Upper lobe of left lung (tissue), 6 donors: Measurements from ENCODE around the gene KCNJ4. TPM values are rescaled to one million over a fixed set of nuclear protein-coding genes. Genes with fewer than 3 reads are reported as not detected.
"Not testable (repeated sequence)": the region's sequence is repeated elsewhere in the genome, so short reads cannot be mapped to it uniquely, and the experiment has no call there.

ENCODE experiments used
- ATAC-seq, 2 donors: fragments of 200-7000 bp; cut with Tn5 transposase; one replicate each; pipeline ENCODE4 v1.9.1; 2022; ENCODE audit warnings: mild to moderate bottlenecking in 2 of 2, moderate library complexity in 2 of 2; ENCODE audit not compliant: low FRiP score in 2 of 2
- DNase-seq, 2 donors: peaks; one replicate each; pipeline ENCODE4 v3.0.0-alpha.2; 2019 to 2020
- H3K27ac ChIP-seq, 4 donors: fragments of 200-600 bp; sonication (generic); one replicate each; pipeline ENCODE4 v1.5.1; 2016 to 2019
- H3K27me3 ChIP-seq, 4 donors: fragments of 200-600 bp; sonication (generic); one replicate each; pipeline ENCODE4 v1.5.1; 2017 to 2019
- H3K36me3 ChIP-seq, 4 donors: fragments of 200-600 bp; sonication (generic); one replicate each; pipeline ENCODE4 v1.5.1; 2016 to 2019
- H3K4me1 ChIP-seq, 4 donors: fragments of 200-600 bp; sonication (generic); one replicate each; pipeline ENCODE4 v1.5.1; 2018 to 2019
- H3K4me3 ChIP-seq, 4 donors: fragments of 200-600 bp; sonication (generic); one replicate each; pipeline ENCODE4 v1.5.1; 2017 to 2019; ENCODE audit warnings: mild to moderate bottlenecking in 2 of 4, moderate library complexity in 1 of 4
- H3K9me3 ChIP-seq, 4 donors: fragments of 200-600 bp; sonication (generic); one replicate each; pipeline ENCODE4 v1.5.1; 2018 to 2019
- EP300 ChIP-seq, 4 donors: sonication (generic); formaldehyde crosslinking; IDR thresholded peaks; one replicate each; pipeline ENCODE4 v1.5.1; 2017; ENCODE audit warnings: antibody characterized with exemption in 4 of 4, control low read depth in 2 of 4
- POLR2A ChIP-seq, 4 donors: fragments of 450-650 bp; IDR thresholded peaks; one replicate each; pipeline ENCODE4 v1.5.1; 2016 to 2017; ENCODE audit warnings: antibody characterized with exemption in 4 of 4, mild to moderate bottlenecking in 2 of 4
- POLR2AphosphoS5 ChIP-seq, 2 donors: sonication (generic); formaldehyde crosslinking; IDR thresholded peaks; one replicate each; pipeline ENCODE4 v1.5.1; 2017; ENCODE audit warnings: antibody characterized with exemption in 2 of 2
- WGBS, 2 donors: methylation state at CpG; one replicate each; pipeline ENCODE4 v1.1.5; 2017 to 2018; 5-methylcytosine and 5-hydroxymethylcytosine counted together
- total RNA-seq, 6 donors: library from RNA; depleted of rRNA in 4 of 6; stranded (reverse); fragments of >200 nt in 4 of 6; gene quantifications; one replicate each; pipeline versions ENCODE4 v1.1.0 to v1.2.1, GENCODE V29; 2016 to 2021
- TF ChIP-seq, protein P1 (sequence below), 6 experiments: fragments of 450-650 bp in 4 of 6; fragments of 200-600 bp in 2 of 6; sonication (generic) in 2 of 6; IDR thresholded peaks; one replicate each; pipeline ENCODE4 v1.5.1; 2016 to 2019; ENCODE audit warnings: antibody characterized with exemption in 6 of 6
- donor health status: DM: no; HTN: no; CAD: no; lungs with moderate emphysema.
- donor health status: DM: no; HTN: yes; CAD: no; lungs with severe emphysema.

Gene KCNJ4
- total RNA-seq, 6 donors from 2014 or later: not detected

DNA sequence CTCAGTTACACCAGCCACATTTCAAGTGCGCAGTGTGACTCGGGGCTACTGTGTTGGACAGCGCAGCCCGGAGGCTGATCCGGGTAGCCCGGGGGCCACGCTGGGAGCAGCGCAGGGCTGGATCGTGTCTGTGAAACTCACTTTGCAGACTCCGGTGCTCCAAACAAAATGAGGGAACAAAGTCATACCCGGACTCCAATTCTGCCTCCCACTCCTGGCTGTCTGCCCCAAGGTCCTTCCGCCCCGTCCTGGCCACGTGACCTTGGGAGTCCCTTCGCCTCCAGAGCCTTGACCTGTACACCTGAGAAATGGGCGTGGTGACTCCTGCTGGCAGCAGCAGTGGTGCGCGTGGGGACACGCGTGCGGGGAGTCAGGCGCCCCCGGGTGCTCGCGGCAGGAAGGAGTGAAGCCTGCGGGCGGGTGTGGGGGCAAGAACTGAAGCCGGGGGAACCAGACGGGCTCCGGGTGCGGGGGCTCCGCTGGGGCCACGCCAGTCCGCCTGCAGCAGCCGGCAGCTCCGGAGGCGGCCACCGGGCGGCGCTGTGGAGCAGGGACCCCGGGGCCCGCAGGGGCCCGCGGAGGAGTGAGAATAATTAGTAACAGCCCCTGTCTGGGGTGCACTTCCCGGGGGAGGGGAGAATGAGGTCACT, 42.4 kb downstream of the KCNJ4 start:
- H3K27me3 ChIP-seq: no peaks in the 10 kb centered on the region
- H3K9me3 ChIP-seq: no peaks in the 10 kb centered on the region
- no peaks in the 10 kb centered on the region for H3K36me3 ChIP-seq
- TF ChIP-seq, protein P1, sequence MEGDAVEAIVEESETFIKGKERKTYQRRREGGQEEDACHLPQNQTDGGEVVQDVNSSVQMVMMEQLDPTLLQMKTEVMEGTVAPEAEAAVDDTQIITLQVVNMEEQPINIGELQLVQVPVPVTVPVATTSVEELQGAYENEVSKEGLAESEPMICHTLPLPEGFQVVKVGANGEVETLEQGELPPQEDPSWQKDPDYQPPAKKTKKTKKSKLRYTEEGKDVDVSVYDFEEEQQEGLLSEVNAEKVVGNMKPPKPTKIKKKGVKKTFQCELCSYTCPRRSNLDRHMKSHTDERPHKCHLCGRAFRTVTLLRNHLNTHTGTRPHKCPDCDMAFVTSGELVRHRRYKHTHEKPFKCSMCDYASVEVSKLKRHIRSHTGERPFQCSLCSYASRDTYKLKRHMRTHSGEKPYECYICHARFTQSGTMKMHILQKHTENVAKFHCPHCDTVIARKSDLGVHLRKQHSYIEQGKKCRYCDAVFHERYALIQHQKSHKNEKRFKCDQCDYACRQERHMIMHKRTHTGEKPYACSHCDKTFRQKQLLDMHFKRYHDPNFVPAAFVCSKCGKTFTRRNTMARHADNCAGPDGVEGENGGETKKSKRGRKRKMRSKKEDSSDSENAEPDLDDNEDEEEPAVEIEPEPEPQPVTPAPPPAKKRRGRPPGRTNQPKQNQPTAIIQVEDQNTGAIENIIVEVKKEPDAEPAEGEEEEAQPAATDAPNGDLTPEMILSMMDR (IDR thresholded peaks at IDR 0.05): peak; percentile 71 to 85 (median 78)
- no peak for TF ChIP-seq POLR2A (IDR thresholded peaks at IDR 0.05)
- H3K4me3 ChIP-seq: peak overlapping the region in 3 of 4 donors; percentile 13 to 39 (median 27)
- H3K27ac ChIP-seq: no peak overlapping the region
- peak; percentile 31 to 89 for DNase-seq
- 20 to 22% methylated on average over 19 to 31 of the region's 45 CpGs for WGBS, 2 donors
- H3K4me1 ChIP-seq: peaks cover 9 to 11% (median 11%) of the 10 kb centered on the region in 4 donors
- peak in 1 of 2 donors; percentile 48 for ATAC-seq

DNA sequence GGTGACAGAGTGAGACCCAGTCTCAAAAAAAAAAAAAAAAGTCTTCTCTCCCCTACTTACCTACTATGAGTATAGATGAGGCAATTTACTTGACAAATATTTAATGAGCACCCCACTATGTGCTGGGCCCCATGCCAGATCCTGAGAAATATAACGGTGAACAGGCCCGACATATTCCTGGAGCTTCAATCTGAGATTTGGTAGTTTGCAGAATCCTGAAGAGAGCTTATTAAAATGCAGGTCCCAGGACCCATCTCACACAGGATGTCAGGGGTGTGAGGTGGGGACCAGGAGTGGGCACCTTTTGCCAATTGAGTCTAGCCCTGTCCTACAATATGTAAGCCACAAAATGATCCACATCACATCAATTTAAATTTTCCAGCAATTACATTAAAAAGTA, 44.0 kb downstream of the KCNJ4 start:
- H3K27ac ChIP-seq: no peak overlapping the region
- no peaks in the 10 kb centered on the region for H3K27me3 ChIP-seq
- ATAC-seq (no peak), DNase-seq (no peak)
- no peaks in the 10 kb centered on the region for H3K36me3 ChIP-seq
- peaks cover 9 to 11% (median 11%) of the 10 kb centered on the region in 4 donors for H3K4me1 ChIP-seq
- no peak for TF ChIP-seq POLR2A (IDR thresholded peaks at IDR 0.05)
- TF ChIP-seq EP300 (IDR thresholded peaks at IDR 0.05): no peak
- TF ChIP-seq POLR2AphosphoS5 (IDR thresholded peaks at IDR 0.05): no peak
- TF ChIP-seq, protein P1 (IDR thresholded peaks at IDR 0.05): no peak
- H3K4me3 ChIP-seq: no peak overlapping the region
- WGBS, 2 donors: 91 to 100% methylated on average over 2 of the region's 2 CpGs
- no peaks in the 10 kb centered on the region for H3K9me3 ChIP-seq

DNA sequence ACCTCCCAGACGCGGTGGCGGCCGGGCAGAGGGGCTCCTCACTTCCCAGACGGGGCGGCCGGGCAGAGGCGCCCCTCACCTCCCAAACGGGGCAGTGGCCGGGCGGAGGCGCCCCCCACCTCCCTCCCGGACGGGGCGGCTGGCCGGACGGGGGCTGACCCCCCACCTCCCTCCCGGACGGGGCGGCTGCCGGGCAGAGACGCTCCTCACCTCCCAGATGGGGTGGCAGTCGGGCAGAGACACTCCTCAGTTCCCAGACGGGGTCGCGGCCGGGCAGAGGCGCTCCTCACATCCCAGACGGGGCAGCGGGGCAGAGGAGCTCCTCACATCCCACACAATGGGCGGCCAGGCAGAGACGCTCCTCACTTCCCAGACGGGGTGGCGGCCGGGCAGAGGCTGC, 45.1 kb downstream of the KCNJ4 start:
- H3K27ac ChIP-seq, DNase-seq, H3K36me3 ChIP-seq, ATAC-seq, H3K4me3 ChIP-seq, H3K27me3 ChIP-seq, H3K9me3 ChIP-seq: not testable (repeated sequence)
- H3K4me1 ChIP-seq: peaks cover 9 to 11% (median 11%) of the 10 kb centered on the region in 4 donors
- WGBS, 2 donors: 95% methylated on average over 11 to 17 of the region's 35 CpGs

DNA sequence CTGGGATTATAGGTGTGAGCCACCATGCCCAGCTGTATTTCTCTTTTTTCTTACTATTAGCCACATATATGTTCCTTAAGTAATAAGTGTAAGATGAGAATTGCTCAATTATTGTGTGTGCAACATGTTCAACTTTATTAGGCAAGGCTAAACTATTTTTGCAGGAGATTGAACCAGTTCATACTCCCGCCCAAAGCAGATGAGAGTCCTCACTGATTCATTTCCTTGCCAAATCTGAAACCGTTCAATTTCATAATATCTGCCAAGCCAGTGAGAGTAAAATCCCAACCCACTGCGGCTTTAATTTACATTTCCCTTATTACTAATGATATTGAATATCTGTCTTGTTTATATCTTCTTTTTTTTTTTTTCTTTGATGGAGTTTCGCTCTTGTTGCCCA, 48.4 kb downstream of the KCNJ4 start:
- H3K27ac ChIP-seq: no peak overlapping the region
- H3K36me3 ChIP-seq: no peaks in the 10 kb centered on the region
- H3K4me3 ChIP-seq: no peak overlapping the region
- H3K9me3 ChIP-seq: no peaks in the 10 kb centered on the region
- DNase-seq: no peak
- ATAC-seq: peak in 1 of 2 donors; percentile 29
- WGBS, 2 donors: 43% methylated on average over 4 of the region's 4 CpGs
- no peaks in the 10 kb centered on the region for H3K4me1 ChIP-seq
- no peaks in the 10 kb centered on the region for H3K27me3 ChIP-seq
- TF ChIP-seq POLR2AphosphoS5 (IDR thresholded peaks at IDR 0.05): no peak
- TF ChIP-seq POLR2A (IDR thresholded peaks at IDR 0.05): no peak

DNA sequence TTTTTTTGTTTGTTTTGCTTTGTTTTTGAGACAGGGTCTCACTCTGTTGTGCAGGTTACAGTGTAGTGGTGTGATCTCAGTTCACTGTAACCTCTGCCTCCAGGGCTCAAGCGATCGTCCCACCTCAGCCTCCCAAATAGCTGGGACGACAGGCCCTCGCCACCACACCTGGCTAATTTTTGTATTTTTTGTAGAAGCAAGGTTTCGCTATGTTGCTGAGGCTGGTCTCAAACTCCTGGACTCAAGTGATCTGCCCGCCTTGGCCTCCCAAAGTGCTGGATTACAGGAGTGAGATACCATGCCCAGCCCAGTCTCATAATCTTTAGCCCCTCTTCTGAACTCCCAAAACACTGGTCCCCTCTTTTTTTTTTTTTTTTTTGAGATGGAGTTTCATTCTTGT, 50.6 kb downstream of the KCNJ4 start:
- H3K4me1 ChIP-seq: peaks cover 0 to 13% (median 3%) of the 10 kb centered on the region in 4 donors
- H3K36me3 ChIP-seq: no peaks in the 10 kb centered on the region
- ATAC-seq (no peak), DNase-seq (no peak)
- H3K9me3 ChIP-seq: no peaks in the 10 kb centered on the region
- no peaks in the 10 kb centered on the region for H3K27me3 ChIP-seq
- H3K4me3 ChIP-seq: no peak overlapping the region
- TF ChIP-seq, protein P1 (IDR thresholded peaks at IDR 0.05): no peak
- no peak for TF ChIP-seq POLR2A (IDR thresholded peaks at IDR 0.05)
- no peak for TF ChIP-seq POLR2AphosphoS5 (IDR thresholded peaks at IDR 0.05)
- TF ChIP-seq EP300 (IDR thresholded peaks at IDR 0.05): no peak
- WGBS, 2 donors: 88 to 94% methylated on average over 6 of the region's 6 CpGs
- H3K27ac ChIP-seq: no peak overlapping the region

DNA sequence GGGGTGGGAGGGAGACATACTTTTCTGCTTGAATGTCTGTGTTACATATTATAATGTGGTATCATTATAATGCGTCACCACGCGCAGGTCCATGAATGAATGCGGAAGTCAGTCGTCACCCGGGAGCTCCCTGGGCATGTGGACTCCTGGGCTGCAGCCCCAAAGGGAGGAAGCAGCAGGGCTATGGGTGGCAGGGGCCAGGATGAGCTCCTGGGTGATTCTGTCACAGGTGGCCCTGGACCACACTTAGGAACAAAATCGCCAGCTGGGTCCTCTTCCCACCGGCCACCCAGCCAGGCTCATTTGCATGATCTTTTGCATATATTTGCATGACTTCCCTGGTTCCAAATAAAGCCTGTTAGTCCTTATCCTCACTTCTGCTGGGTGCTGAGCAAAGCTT, 51.2 kb downstream of the KCNJ4 start:
- no peak for TF ChIP-seq POLR2AphosphoS5 (IDR thresholded peaks at IDR 0.05)
- TF ChIP-seq POLR2A (IDR thresholded peaks at IDR 0.05): no peak
- TF ChIP-seq EP300 (IDR thresholded peaks at IDR 0.05): no peak
- TF ChIP-seq, protein P1 (IDR thresholded peaks at IDR 0.05): no peak
- DNase-seq: no peak

More for the DNA sequence above, 51.2 kb downstream of the KCNJ4 start:
- H3K4me3 ChIP-seq: no peak overlapping the region
- WGBS, 2 donors: 75 to 87% methylated on average over 8 of the region's 8 CpGs
- H3K36me3 ChIP-seq: no peaks in the 10 kb centered on the region
- ATAC-seq: no peak
- H3K27me3 ChIP-seq: no peaks in the 10 kb centered on the region
- peaks cover 0 to 16% (median 4%) of the 10 kb centered on the region in 4 donors for H3K4me1 ChIP-seq
- no peaks in the 10 kb centered on the region for H3K9me3 ChIP-seq
- H3K27ac ChIP-seq: no peak overlapping the region
